Measurements from ENCODE around the gene GRIN1. TPM values are rescaled to one million over a fixed set of nuclear protein-coding genes. Genes with fewer than 3 reads are reported as not detected.

GRIN1 gene
- total and polyA plus RNA-seq, 2 donors (not counting 1 experiment from before 2014, with no cell fraction given): 0.04 TPM; not detected in 1

DNA sequence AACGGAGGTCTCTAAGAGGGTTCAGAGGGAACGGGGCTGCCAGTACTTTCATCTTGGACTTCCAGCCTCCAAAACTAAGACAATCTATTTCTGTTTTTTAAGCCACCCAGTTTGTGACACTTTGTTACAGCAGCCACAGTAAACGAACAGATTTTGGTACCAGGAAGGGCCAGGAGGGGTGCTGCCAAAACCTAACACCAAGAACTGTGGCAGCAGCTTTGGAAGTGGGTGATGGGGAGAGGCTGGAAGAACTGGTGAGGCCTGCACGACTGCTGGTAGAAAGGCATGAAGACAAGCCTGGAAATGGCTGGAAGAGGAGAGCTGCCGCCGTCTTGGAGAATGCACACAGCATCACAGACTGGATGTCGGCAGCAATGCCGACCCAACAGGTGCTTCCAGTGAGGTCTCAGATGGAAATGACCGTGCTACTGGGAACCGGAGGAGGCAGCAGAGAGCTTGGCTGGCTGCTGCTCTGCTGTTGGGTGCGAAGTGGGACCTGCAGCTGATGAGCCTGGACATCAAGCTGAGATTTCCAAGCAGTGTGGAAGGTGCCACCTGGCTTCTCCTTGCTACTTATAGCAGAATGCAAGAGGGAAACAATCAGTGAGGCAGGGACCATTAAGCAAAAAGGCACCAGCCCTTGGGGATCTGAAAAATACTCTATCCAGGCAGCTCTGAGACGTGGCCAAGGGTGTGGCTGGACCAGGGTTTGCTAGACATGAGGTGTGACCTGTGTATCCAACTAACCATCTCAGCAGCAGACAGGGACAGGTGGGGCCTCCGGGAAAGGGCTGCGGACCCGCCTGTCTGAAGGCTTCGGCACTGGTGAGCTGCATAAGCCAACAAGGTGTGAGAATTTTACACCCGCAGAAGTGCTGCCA, 37.6 kb downstream of the GRIN1 start:
- CTCF ChIA-PET: interaction anchor here (0.9 to 2.1 kb wide), 6 partner anchors 12 to 62 kb away, joined by 3 to 6 read pairs (median 4); partner anchors contain the start of genes ANAPC2, RNF224 and SSNA1
- no peaks in the 10 kb centered on the region for H3K9me3 Mint-ChIP-seq (ENCODE audit: insufficient read depth)
- TF ChIP-seq, protein P1, sequence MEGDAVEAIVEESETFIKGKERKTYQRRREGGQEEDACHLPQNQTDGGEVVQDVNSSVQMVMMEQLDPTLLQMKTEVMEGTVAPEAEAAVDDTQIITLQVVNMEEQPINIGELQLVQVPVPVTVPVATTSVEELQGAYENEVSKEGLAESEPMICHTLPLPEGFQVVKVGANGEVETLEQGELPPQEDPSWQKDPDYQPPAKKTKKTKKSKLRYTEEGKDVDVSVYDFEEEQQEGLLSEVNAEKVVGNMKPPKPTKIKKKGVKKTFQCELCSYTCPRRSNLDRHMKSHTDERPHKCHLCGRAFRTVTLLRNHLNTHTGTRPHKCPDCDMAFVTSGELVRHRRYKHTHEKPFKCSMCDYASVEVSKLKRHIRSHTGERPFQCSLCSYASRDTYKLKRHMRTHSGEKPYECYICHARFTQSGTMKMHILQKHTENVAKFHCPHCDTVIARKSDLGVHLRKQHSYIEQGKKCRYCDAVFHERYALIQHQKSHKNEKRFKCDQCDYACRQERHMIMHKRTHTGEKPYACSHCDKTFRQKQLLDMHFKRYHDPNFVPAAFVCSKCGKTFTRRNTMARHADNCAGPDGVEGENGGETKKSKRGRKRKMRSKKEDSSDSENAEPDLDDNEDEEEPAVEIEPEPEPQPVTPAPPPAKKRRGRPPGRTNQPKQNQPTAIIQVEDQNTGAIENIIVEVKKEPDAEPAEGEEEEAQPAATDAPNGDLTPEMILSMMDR (IDR thresholded peaks at IDR 0.05): peak; percentile 48
- TF ChIP-seq EZH2 (IDR thresholded peaks at IDR 0.05; ENCODE audit: borderline replicate concordance, insufficient read depth, low read depth, low read length, poor library complexity, severe bottlenecking): no peak

More for the DNA sequence above, 37.6 kb downstream of the GRIN1 start:
- no peak overlapping the region for H3K4me2 ChIP-seq (replicated peaks; ENCODE audit: low read depth, low read length, poor library complexity, severe bottlenecking)
- H3K9me3 ChIP-seq (ENCODE audit: control extremely low read depth in 1 of 3, control insufficient read depth in 2 of 3, insufficient read depth in 1 of 3, low read length in 2 of 3): peaks cover 0 to under 1% (median 0%) of the 10 kb centered on the region in 3 donors
- no peak overlapping the region for H2AFZ ChIP-seq (ENCODE audit: insufficient read depth, low read depth, low read length, poor library complexity, severe bottlenecking)
- 69% methylated on average over 17 of the region's 17 CpGs for WGBS (ENCODE audit: insufficient coverage)
- Mint-ChIP-seq H3K27me3 (no peaks in the 10 kb centered on the region), H3K4me1 (peaks cover 6% of the 10 kb centered on the region), H3K4me3 (no peak overlapping the region), H3K27ac (no peak overlapping the region)
- H3K79me2 ChIP-seq (ENCODE audit: control insufficient read depth, insufficient read depth, low read length): no peaks in the 10 kb centered on the region
- peaks cover 0 to 34% of the 10 kb centered on the region in 2 experiments for H3K36me3 ChIP-seq (replicated peaks in 1 of 2; ENCODE audit: control extremely low read depth in 1 of 2, control insufficient read depth in 1 of 2, extremely low read depth in 1 of 2, insufficient read depth in 2 of 2, low read length in 1 of 2)
- no peak overlapping the region for H3K9ac ChIP-seq (ENCODE audit: low read length)
- POLR2A ChIA-PET: interaction anchor here (0.5 to 0.6 kb wide), 2 partner anchors 14 to 25 kb away, joined by 3 to 4 read pairs; no protein-coding TSS in a partner anchor
- H3K27me3 ChIP-seq (replicated peaks in 1 of 4; ENCODE audit: control extremely low read depth in 1 of 4, control insufficient read depth in 3 of 4, insufficient read depth in 4 of 4, low read length in 3 of 4): peaks cover 0 to 18% (median 5%) of the 10 kb centered on the region in 4 experiments
- DNase-seq (peak; percentile 50), ATAC-seq (ENCODE audit: low read depth) (peak; percentile 60)
- H3K4me3 ChIP-seq (ENCODE audit: control extremely low read depth in 1 of 5, extremely low read depth in 1 of 5, insufficient read depth in 1 of 5, low read depth in 2 of 5, low read length in 4 of 5): no peak overlapping the region
- H3K4me1 ChIP-seq (ENCODE audit: control insufficient read depth in 2 of 2, insufficient read depth in 2 of 2, low read length in 2 of 2): peaks cover 7 to 9% of the 10 kb centered on the region in 2 donors
- intact Hi-C loops (cut with micrococcal nuclease): no loop called here
- H4K20me1 ChIP-seq (ENCODE audit: control insufficient read depth, insufficient read depth, low read length, poor library complexity, severe bottlenecking): peaks cover 14% of the 10 kb centered on the region
- H3K27ac ChIP-seq (ENCODE audit: low read length in 2 of 2): no peak overlapping the region
